Measurements from ENCODE around the gene LHX4. TPM values are rescaled to one million over a fixed set of nuclear protein-coding genes. Genes with fewer than 3 reads are reported as not detected.

The LHX4 gene
- total and polyA plus RNA-seq, 2 of the 13 experiments (the other 11 are each of a cell fraction or from before 2014, with no cell fraction given), result 0.03 to 0.07 TPM

DNA sequence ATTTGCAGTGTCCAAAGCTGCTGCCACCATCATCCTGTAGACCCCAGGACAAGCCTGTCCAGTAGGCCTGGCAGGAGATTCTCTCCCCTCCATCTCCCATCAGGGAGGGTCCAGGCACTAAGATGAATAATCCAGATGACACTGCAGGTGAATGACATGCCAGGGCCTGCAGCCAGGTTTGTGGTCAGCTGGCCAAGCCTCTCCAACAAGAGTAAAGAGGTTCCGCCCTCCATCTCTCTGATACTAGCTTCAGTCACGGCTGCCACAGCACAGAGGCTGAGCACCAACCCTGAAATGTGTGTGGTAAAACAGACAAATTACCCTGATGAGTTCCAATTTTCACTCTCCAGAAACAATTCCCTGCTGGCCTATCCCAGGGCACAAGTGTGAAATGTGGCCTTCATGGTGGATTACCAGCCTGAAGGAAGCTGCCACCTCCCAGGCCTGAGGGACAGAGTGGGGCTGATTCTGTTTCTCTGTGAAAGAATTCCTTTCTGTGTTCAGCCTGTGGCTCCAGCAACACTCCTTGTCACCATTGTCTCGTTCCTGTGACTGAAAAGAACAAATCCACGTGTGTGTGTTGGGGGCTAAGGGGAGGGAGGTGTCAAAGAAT, 19.9 kb upstream of the LHX4 start:
- DNase-seq (ENCODE audit: low spot score) (no peak), FAIRE-seq (no peak), ATAC-seq (no peak)
- H2AFZ ChIP-seq (ENCODE audit: low read length), result no peak overlapping the region
- BruUV-seq (replicated peaks), result no TSS peak
- intact Hi-C loops (cut with micrococcal nuclease; ENCODE audit: unreplicated experiment), result no loop called here
- no peak overlapping the region for H3K27ac ChIP-seq (ENCODE audit: extremely low read length, insufficient read depth, low read length)
- H3K9me3 ChIP-seq (ENCODE audit: low read length), result no peaks in the 10 kb centered on the region
- POLR2A ChIA-PET, result no interaction called here
- H3K27me3 ChIP-seq (ENCODE audit: control insufficient read depth in 1 of 2, insufficient read depth in 2 of 2, low read length in 2 of 2), result peaks cover 0 to 8% of the 10 kb centered on the region in 2 experiments; a peak in 2 of 5 replicates
- H3K4me3 ChIP-seq (replicated peaks in 1 of 3; ENCODE audit: insufficient read depth in 1 of 3, low read depth in 2 of 3, low read length in 3 of 3), result no peak overlapping the region
- H3K9ac ChIP-seq (ENCODE audit: insufficient read depth, low read depth, low read length), result no peak overlapping the region
- H3K4me2 ChIP-seq (ENCODE audit: low read depth, low read length), result no peak overlapping the region
- WGBS (ENCODE audit: low lambda C conversion rate), result 21% methylated on average over 4 of the region's 4 CpGs
- no peaks in the 10 kb centered on the region for H3K4me1 ChIP-seq (ENCODE audit: insufficient read depth, low read length)
- in situ Hi-C loops (cut with HindIII; ENCODE audit: extremely low pct_ligation_motif_present, low pct_unique_long_range_greater_than_20kb), result no loop called here
- no peaks in the 10 kb centered on the region for H3K79me2 ChIP-seq (ENCODE audit: insufficient read depth, low read length)
- no peaks in the 10 kb centered on the region for H4K20me1 ChIP-seq (ENCODE audit: insufficient read depth, low read length)
- CTCF ChIA-PET (ENCODE audit: low intra/inter-chr PET ratio, low total read pairs), result no interaction called here
- no peaks in the 10 kb centered on the region for H3K36me3 ChIP-seq (replicated peaks in 1 of 2; ENCODE audit: control insufficient read depth in 1 of 2, insufficient read depth in 2 of 2, low read length in 2 of 2)
- no peak for TF ChIP-seq RAD21 (CRISPR knock-in tag; IDR thresholded peaks at IDR 0.05)
- TF ChIP-seq SAFB2 (CRISPR knock-in tag; IDR thresholded peaks at IDR 0.05; ENCODE audit: borderline replicate concordance, low read depth), result no peak
- TF ChIP-seq FOXM1 (CRISPR knock-in tag; IDR thresholded peaks at IDR 0.05), result no peak
- TF ChIP-seq ZNF101 (CRISPR knock-in tag; IDR thresholded peaks at IDR 0.05; ENCODE audit: borderline replicate concordance, low read depth), result no peak
- no peak for TF ChIP-seq ZNF768 (CRISPR knock-in tag; IDR thresholded peaks at IDR 0.05)
- no peak for TF ChIP-seq XRCC5 (optimal IDR thresholded peaks at IDR 0.05; ENCODE audit: low read length)
- TF ChIP-seq, protein P1, sequence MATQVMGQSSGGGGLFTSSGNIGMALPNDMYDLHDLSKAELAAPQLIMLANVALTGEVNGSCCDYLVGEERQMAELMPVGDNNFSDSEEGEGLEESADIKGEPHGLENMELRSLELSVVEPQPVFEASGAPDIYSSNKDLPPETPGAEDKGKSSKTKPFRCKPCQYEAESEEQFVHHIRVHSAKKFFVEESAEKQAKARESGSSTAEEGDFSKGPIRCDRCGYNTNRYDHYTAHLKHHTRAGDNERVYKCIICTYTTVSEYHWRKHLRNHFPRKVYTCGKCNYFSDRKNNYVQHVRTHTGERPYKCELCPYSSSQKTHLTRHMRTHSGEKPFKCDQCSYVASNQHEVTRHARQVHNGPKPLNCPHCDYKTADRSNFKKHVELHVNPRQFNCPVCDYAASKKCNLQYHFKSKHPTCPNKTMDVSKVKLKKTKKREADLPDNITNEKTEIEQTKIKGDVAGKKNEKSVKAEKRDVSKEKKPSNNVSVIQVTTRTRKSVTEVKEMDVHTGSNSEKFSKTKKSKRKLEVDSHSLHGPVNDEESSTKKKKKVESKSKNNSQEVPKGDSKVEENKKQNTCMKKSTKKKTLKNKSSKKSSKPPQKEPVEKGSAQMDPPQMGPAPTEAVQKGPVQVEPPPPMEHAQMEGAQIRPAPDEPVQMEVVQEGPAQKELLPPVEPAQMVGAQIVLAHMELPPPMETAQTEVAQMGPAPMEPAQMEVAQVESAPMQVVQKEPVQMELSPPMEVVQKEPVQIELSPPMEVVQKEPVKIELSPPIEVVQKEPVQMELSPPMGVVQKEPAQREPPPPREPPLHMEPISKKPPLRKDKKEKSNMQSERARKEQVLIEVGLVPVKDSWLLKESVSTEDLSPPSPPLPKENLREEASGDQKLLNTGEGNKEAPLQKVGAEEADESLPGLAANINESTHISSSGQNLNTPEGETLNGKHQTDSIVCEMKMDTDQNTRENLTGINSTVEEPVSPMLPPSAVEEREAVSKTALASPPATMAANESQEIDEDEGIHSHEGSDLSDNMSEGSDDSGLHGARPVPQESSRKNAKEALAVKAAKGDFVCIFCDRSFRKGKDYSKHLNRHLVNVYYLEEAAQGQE (IDR thresholded peaks at IDR 0.05; ENCODE audit: borderline replicate concordance in 1 of 2, low read depth in 1 of 2, low read length in 2 of 2), result no peak
- no peak for TF ChIP-seq ZNF260 (CRISPR knock-in tag; IDR thresholded peaks at IDR 0.05; ENCODE audit: borderline replicate concordance, low read depth)
- no peak for TF ChIP-seq NCOR1 (IDR thresholded peaks at IDR 0.05; ENCODE audit: borderline replicate concordance, low read length)
- TF ChIP-seq, protein P2, sequence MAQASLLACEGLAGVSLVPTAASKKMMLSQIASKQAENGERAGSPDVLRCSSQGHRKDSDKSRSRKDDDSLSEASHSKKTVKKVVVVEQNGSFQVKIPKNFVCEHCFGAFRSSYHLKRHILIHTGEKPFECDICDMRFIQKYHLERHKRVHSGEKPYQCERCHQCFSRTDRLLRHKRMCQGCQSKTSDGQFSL (CRISPR knock-in tag; IDR thresholded peaks at IDR 0.05), result no peak
- no peak for TF ChIP-seq ZNF10 (CRISPR knock-in tag; IDR thresholded peaks at IDR 0.05; ENCODE audit: borderline replicate concordance, low read depth)
- TF ChIP-seq, protein P3, sequence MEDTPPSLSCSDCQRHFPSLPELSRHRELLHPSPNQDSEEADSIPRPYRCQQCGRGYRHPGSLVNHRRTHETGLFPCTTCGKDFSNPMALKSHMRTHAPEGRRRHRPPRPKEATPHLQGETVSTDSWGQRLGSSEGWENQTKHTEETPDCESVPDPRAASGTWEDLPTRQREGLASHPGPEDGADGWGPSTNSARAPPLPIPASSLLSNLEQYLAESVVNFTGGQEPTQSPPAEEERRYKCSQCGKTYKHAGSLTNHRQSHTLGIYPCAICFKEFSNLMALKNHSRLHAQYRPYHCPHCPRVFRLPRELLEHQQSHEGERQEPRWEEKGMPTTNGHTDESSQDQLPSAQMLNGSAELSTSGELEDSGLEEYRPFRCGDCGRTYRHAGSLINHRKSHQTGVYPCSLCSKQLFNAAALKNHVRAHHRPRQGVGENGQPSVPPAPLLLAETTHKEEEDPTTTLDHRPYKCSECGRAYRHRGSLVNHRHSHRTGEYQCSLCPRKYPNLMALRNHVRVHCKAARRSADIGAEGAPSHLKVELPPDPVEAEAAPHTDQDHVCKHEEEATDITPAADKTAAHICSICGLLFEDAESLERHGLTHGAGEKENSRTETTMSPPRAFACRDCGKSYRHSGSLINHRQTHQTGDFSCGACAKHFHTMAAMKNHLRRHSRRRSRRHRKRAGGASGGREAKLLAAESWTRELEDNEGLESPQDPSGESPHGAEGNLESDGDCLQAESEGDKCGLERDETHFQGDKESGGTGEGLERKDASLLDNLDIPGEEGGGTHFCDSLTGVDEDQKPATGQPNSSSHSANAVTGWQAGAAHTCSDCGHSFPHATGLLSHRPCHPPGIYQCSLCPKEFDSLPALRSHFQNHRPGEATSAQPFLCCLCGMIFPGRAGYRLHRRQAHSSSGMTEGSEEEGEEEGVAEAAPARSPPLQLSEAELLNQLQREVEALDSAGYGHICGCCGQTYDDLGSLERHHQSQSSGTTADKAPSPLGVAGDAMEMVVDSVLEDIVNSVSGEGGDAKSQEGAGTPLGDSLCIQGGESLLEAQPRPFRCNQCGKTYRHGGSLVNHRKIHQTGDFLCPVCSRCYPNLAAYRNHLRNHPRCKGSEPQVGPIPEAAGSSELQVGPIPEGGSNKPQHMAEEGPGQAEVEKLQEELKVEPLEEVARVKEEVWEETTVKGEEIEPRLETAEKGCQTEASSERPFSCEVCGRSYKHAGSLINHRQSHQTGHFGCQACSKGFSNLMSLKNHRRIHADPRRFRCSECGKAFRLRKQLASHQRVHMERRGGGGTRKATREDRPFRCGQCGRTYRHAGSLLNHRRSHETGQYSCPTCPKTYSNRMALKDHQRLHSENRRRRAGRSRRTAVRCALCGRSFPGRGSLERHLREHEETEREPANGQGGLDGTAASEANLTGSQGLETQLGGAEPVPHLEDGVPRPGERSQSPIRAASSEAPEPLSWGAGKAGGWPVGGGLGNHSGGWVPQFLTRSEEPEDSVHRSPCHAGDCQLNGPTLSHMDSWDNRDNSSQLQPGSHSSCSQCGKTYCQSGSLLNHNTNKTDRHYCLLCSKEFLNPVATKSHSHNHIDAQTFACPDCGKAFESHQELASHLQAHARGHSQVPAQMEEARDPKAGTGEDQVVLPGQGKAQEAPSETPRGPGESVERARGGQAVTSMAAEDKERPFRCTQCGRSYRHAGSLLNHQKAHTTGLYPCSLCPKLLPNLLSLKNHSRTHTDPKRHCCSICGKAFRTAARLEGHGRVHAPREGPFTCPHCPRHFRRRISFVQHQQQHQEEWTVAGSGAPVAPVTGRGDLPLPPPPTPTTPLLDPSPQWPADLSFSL (CRISPR knock-in tag; IDR thresholded peaks at IDR 0.05), result no peak
- no peak for TF ChIP-seq AGO2 (optimal IDR thresholded peaks at IDR 0.05; ENCODE audit: low read depth, low read length)
- no peak for TF ChIP-seq BRD4 (CRISPR knock-in tag; IDR thresholded peaks at IDR 0.05)
- TF ChIP-seq ZNF709 (CRISPR knock-in tag; IDR thresholded peaks at IDR 0.05), result no peak
